ENCODE data around the gene HS3ST4.

Gene HS3ST4

DNA sequence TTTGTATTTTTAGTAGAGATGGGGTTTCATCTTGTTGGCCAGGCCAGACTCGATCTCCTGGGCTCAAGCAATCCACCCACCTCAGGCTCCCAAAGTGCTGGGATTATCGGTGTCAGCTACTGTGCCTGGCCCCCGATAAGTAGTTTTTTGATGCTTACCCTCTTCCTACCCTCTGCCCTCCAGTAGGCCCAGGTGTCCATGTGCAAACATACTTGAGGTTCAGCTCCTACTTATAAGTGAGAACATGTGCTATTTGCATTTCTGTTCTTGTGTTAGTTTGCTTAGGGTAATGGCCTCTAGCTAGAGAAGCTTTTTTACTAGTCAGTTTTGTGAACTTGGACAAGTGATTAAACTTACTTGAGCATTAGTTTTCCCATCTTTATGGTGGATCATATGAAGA lies 136.8 kb downstream of the HS3ST4 start:
- no peak for DNase-seq

DNA sequence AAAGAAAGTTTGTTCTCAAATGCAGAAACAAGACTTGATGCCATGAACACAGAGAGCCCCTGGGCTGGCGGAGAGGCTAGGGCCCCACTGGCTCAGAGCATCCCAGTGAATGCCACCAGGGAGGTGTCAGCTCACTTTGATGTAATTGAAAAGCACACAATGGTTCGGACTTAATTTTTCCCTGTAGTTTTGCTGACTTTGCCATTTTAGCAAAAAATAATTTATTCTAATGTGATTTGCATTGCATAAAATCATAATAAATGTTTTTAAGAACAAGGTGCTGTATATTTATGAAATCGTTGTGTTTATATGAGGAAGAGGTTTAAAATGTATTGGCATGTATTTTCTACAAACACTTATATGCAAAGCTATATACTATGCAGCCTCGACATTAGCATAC lies 140.5 kb downstream of the HS3ST4 start:
- DNase-seq: no peak

DNA sequence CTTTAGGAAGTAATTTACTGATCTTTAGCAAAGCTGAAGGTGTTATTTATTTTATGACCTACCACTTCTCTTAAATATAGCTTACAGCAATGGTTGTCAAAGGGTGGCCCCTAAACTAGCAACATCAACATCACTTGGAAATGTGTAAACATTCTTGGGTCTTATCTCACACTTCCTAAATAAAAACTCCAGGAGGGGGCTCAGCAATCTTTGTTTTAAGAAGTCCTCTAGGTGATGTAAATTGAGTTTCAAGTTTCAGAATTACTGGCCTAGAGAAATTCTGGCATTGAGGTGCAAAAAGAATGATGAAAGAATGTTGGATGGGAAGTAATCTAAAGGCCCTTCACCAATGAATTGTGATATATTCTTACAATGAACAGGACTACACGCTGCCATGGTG lies 142.3 kb downstream of the HS3ST4 start:
- no peak for DNase-seq

DNA sequence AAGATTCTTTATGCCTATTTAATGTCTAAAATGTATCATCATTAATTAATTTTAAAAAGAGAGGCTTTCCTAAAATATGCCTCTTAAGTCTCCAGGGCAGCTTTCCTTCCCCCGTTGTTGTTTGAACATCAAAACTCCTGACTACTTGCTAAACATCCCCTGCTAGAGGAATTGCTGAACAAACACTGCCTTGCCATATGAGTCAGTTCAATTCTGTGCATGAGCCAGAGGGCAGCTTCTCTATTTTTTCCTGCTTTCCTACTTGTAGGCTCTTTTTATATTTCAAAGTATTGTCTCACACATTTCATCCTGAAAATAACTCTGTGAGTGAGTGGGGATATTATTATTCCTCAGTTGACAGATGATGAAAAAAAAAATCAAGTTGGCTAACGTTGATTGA lies 143.4 kb downstream of the HS3ST4 start:
- DNase-seq: no peak

- DNase-seq: peak; percentile 45
Measured at GRCh38 chr16:25838724-25839186, 147.0 kb downstream of the HS3ST4 start.

GRCh38 chr16:25841761-25842160 lies 150.0 kb downstream of the HS3ST4 start:
- no peak for DNase-seq

GRCh38 chr16:25845901-25846300 lies 154.1 kb downstream of the HS3ST4 start:
- no peak for DNase-seq

DNA sequence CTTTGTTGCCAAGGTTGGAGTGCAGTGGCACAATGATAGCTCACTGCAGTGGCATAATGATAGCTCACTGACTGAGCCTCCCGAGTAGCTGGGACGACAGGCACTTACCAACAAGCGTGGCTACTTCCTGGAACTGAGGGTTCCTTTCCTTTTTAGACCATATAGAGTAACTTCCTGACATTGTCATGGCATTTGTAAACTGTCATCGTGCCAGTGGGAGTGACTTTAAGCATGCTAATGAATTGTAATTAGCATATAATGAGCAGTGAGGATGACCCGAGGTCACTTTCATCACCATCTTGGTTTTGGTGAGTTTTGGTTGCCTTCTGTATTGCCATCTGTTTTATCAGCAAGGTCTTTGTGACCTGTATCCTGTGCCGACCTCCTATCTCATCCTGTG lies 162.4 kb downstream of the HS3ST4 start:
- DNase-seq: no peak

DNA sequence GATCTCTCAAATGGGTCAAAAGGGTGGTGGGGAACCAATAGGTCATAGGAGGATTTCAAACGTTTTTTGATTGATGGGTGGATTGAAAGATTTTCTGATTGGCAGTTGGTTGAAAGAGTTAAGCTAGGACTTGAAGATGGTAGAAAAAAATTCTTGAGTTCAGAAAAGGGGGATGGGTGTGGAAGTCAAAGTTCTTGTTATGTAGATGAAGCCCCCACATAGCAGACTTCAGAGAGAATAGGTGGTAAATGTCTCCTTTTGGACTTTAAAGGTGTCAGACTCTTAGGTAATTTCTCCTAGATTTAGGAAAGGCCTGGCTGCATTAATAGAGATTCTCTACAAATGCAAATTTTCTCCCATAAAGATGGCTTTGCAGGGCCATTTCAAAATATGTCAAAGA lies 163.3 kb downstream of the HS3ST4 start:
- DNase-seq: no peak

DNA sequence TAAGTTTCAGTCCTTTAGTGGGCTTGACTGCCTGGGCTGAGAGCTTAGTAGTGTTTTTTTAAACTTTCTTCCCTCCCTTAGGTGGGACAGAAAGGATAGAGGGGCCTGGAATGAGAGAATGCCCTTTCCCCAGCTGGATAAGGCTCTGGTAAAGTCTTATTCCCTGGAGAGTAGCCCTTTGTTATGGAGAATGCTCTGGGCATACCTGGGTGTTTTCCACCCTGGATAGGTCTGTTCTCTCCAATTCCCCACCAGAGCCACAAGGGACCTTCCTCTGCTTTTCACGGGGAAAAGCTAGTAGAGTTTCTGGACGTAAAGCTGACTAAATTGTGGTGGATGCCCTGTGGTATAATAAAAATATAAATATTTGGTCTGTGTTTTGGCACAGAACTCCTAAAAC lies 164.1 kb downstream of the HS3ST4 start:
- no peak for DNase-seq

- no peak for DNase-seq
Measured at GRCh38 chr16:25859645-25860044, 167.9 kb downstream of the HS3ST4 start.

- DNase-seq: no peak
Measured at GRCh38 chr16:25867041-25867440, 175.3 kb downstream of the HS3ST4 start.

DNA sequence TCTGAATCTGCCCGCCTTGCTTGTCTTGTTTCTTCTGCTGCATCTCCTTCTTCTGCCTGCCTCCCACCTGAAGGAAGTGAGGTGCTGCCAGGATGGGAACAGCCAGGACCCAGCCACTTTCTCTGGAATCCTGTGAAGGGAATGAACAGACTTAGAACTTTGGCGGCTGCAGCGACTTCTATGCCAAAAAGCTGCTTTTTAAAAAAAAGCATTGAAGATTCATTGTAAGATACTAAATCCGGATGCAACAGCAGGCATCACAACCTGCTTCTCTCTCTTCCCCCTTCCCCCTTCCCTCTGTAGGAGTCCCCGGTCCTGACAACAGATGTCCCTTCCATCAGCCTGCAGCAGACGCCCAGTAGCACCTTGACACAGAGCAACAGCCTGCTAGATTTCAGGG lies 176.3 kb downstream of the HS3ST4 start:
- DNase-seq: no peak

GRCh38 chr16:25868706-25869370 lies 177.1 kb downstream of the HS3ST4 start:
- DNase-seq: no peak

DNA sequence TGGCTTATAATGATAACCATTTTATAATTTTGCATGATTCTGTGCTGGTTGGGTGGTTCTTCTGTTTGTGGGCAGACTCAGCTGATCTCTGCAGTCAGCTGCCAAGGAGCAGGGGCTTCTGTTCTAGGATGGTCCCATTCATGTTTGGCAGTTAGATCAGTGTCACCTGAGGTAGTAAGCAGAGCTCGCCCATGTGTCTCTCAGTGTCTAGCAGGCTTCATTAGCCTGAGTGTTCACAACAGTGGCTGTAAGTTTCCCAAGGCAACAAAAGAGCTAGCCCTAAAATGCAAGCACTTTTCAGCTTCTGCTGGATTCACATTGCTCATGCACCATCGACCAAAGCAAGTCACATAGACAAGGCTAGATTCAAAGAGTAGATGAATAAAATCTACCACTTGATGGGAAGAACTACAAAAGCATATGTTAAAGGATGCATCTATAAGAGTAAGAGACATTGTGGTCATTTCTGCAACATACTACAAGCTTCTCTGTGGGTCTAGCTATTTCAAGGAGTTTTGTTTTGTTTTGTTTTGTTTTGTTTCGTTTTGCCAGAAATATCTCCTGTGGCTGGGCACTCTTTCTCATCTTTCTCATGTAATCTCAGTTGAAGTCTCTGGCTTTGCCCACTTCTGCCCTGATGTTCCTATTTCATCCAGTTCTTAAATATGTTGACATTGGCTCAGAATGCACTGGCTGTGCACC lies 180.8 kb downstream of the HS3ST4 start:
- DNase-seq: no peak

DNA sequence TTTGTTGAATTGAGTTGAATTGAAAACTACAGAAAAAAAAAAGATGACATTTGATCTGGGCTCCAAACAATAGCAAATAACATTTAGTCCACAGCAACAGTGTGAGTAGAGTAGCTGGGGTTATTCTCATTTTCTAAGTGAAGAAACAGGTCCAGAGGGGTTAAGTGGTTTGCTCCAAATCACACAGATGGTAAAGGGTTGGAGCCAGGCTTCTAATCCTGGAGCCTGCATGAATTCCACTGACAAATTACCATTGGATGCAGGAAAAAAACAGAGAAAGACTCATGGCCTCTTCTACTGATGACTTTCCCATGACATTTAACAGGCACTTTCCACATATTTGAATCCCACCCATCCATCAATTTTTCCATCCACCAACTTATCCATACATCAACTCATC lies 182.4 kb downstream of the HS3ST4 start:
- DNase-seq: no peak

DNA sequence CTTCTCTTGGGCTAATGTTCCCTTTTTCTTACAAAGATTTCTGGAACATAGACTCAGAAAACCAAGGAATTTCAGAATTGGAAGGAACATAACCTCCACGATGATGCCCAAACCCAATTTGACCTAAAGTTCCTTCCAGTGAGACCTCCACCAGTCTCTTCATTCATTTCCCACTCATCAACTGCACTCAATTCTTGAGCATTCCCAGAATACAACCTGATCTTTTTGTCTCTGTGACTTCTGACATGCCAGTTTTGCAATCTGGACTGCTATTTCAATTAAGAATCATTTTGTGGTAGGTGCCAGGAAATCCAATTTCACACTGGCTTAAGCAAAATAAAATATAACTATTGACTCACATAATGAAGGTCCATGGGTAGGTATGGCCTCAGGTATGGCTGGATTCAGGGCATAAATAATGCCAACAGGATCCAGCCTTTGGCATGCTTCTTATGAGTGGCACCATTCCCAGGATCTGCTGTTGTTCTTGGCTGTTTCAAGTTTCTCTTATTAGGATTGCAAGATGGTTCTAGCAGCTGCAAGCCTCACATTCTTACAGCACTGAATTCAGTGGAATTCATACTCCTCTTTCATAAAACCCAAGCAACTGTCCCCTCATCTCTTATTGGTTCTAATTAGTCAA lies 184.3 kb downstream of the HS3ST4 start:
- DNase-seq: no peak

GRCh38 chr16:25877103-25877502 lies 185.3 kb downstream of the HS3ST4 start:
- no peak for DNase-seq

- DNase-seq: no peak
Measured at GRCh38 chr16:25886598-25886997, 194.8 kb downstream of the HS3ST4 start.

DNA sequence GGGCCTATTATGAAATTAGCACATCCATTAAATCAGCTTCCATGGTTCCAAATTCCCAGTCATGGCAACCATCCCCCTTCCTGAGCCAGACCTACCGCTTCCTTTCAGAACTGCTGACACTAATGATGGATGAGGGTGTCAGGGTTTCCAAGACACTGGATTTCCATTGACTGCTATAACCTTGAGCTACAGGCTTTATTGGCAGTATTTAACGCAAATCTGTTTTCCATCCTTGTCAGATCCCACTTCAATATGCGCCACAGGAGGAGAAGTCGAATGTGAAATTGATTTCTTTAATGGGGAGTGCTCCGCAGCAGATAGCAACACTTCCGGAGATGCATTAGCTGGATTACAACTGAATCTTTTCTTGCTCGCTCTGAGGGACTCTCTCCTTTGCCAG lies 197.1 kb downstream of the HS3ST4 start:
- DNase-seq: no peak

DNA sequence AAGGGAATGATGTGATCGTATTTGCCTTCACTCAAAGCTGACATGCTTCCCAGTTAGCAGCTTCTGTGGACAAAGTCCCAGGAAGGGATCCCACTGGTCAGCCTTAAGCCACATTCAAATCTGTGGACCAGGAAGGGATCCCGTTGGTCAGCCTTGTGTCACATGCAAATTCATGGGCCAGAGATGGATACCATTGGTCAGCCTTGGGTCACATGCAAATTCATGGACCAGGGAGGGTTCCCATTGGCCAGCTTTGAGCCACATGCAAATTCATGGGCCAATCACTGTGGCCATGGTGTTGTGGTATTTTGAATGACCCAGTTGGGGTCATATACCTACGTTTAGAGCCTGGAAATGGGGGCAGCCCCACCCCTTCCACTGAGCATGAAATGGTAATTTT lies 201.6 kb downstream of the HS3ST4 start:
- no peak for DNase-seq

- DNase-seq: no peak
Measured at GRCh38 chr16:25894093-25894492, 202.3 kb downstream of the HS3ST4 start.

GRCh38 chr16:25895380-25895779 lies 203.6 kb downstream of the HS3ST4 start:
- DNase-seq: no peak

- DNase-seq: no peak
Measured at GRCh38 chr16:25896411-25896810, 204.7 kb downstream of the HS3ST4 start.
